Gastroesophageal sphincter (tissue), 4 donors: Measurements from ENCODE around the gene DYNLT2. TPM values are rescaled to one million over a fixed set of nuclear protein-coding genes. Genes with fewer than 3 reads are reported as not detected.

ENCODE experiments used
- ATAC-seq: fragments of 150-250 bp; one replicate; pipeline ENCODE4 v1.9.1; 2016; ENCODE audit warnings: mild to moderate bottlenecking, moderate library complexity
- H3K27ac ChIP-seq, 4 donors: fragments of 200-600 bp; sonication (generic) in 3 of 4; 1 replicate in 3 of 4; 2 replicates in 1 of 4; pipeline ENCODE4 v1.5.1; 2016 to 2019
- H3K27me3 ChIP-seq: fragments of 200-600 bp; sonication (generic); one replicate; pipeline ENCODE4 v1.5.1; 2019
- H3K36me3 ChIP-seq, 2 donors: fragments of 200-600 bp; sonication (generic); one replicate each; pipeline ENCODE4 v1.5.1; 2019; ENCODE audit warnings: control low read depth in 1 of 2
- H3K4me1 ChIP-seq, 3 donors: fragments of 200-600 bp; sonication (generic); 1 replicate in 2 of 3; 2 replicates in 1 of 3; pipeline ENCODE4 v1.5.1; 2016 to 2019; ENCODE audit warnings: control low read depth in 2 of 3
- H3K4me3 ChIP-seq, 2 donors: fragments of 200-600 bp; sonication (generic); one replicate each; pipeline ENCODE4 v1.5.1; 2019; ENCODE audit warnings: mild to moderate bottlenecking in 1 of 2, moderate library complexity in 1 of 2
- H3K9me3 ChIP-seq, 3 donors: fragments of 200-600 bp; sonication (generic); one replicate each; pipeline ENCODE4 v1.5.1; 2017 to 2019; ENCODE audit warnings: control low read depth in 2 of 3
- CTCF ChIP-seq, 4 experiments: fragments of 200-600 bp in 2 of 4; fragments of 450-650 bp in 2 of 4; sonication (generic) in 1 of 4; IDR thresholded peaks; one replicate each; pipeline ENCODE4 v1.5.1; 2017 to 2019; ENCODE audit warnings: antibody characterized with exemption in 4 of 4, mild to moderate bottlenecking in 2 of 4, moderate library complexity in 2 of 4
- EP300 ChIP-seq: sonication (generic); formaldehyde crosslinking; IDR thresholded peaks from one replicate; pipeline ENCODE4 v1.6.1; 2017; ENCODE audit warnings: antibody characterized with exemption, mild to moderate bottlenecking
- POLR2A ChIP-seq, 2 donors: fragments of 450-650 bp; IDR thresholded peaks; one replicate each; pipeline ENCODE4 v1.6.1; 2017; ENCODE audit warnings: antibody characterized with exemption in 2 of 2, mild to moderate bottlenecking in 2 of 2, moderate library complexity in 1 of 2
- POLR2AphosphoS5 ChIP-seq: sonication (generic); formaldehyde crosslinking; IDR thresholded peaks from one replicate; pipeline ENCODE4 v1.6.1; 2017; ENCODE audit warnings: antibody characterized with exemption
- WGBS, 2 donors: methylation state at CpG; one replicate each; pipeline ENCODE4 v1.1.5; 2018; ENCODE audit warnings: low coverage in 1 of 2; 5-methylcytosine and 5-hydroxymethylcytosine counted together
- total RNA-seq, 4 donors: library from RNA; depleted of rRNA; stranded (reverse); fragments of >200 nt; gene quantifications; one replicate each; pipeline ENCODE4 v1.1.0, GENCODE V29; 2016

The DYNLT2 gene
- total RNA-seq, 4 donors from 2014 or later = 0.74 to 3.1 (median 1.4) TPM

- Histone ChIP-seq H3K36me3 (no peaks in the 10 kb centered on the region), H3K4me1 (peaks cover 0 to 24% (median 5%) of the 10 kb centered on the region in 3 donors), H3K4me3 (no peak overlapping the region), H3K9me3 (no peaks in the 10 kb centered on the region), H3K27me3 (no peaks in the 10 kb centered on the region), H3K27ac (no peak overlapping the region)
- no peak for ATAC-seq
- WGBS, 2 donors = 82 to 94% methylated on average over 14 to 15 of the region's 21 CpGs
- TF ChIP-seq POLR2AphosphoS5 (no peak), CTCF (IDR thresholded peaks at IDR 0.05) (no peak), POLR2A (IDR thresholded peaks at IDR 0.05) (no peak), EP300 (no peak)
These were observed 41.1 kb upstream of the DYNLT2 start for GRCh38 chr6:169792306-169793015.

DNA sequence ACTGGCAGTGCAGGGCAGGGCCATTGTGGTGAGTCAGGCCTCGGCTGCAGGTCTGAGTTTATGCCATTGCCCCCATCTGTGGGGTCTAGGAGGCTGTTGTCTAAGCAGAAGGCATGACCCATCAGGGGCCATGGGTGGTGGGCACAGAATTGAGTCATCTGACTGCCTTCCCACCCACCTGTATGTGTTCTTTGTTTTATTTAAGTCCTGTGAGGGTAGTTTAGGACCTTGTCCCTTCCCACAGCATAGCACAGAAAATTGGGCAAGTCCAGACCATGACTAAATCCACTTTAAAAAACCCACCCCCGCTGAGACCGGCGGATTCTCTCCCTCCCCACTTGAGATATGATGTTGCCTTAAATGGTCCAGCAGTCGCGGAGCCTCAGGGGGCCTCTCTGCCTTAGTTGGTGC, 40.4 kb upstream of the DYNLT2 start:
- H3K36me3 ChIP-seq = no peaks in the 10 kb centered on the region
- no peaks in the 10 kb centered on the region for H3K9me3 ChIP-seq
- TF ChIP-seq EP300 = no peak
- no peak for TF ChIP-seq CTCF (IDR thresholded peaks at IDR 0.05)
- no peak for TF ChIP-seq POLR2AphosphoS5
- no peak for TF ChIP-seq POLR2A (IDR thresholded peaks at IDR 0.05)
- WGBS, 2 donors = 63 to 86% methylated on average over 1 to 5 of the region's 6 CpGs
- H3K4me3 ChIP-seq = no peak overlapping the region
- ATAC-seq = no peak
- no peak overlapping the region for H3K27ac ChIP-seq
- no peaks in the 10 kb centered on the region for H3K27me3 ChIP-seq
- H3K4me1 ChIP-seq = peaks cover 0 to 24% (median 5%) of the 10 kb centered on the region in 3 donors

- peak; percentile 96 for ATAC-seq
- H3K27ac ChIP-seq = peak overlapping the region; percentile 4 to 86 (median 82)
- peak; percentile 88 to 96 (median 95) for TF ChIP-seq CTCF (IDR thresholded peaks at IDR 0.05)
- no peak for TF ChIP-seq EP300
- peak in 1 of 2 donors; percentile 12 for TF ChIP-seq POLR2A (IDR thresholded peaks at IDR 0.05)
- peak; percentile 53 for TF ChIP-seq POLR2AphosphoS5
- H3K9me3 ChIP-seq = no peaks in the 10 kb centered on the region
- 0% methylated on average over 15 to 19 of the region's 61 CpGs for WGBS, 2 donors
- H3K27me3 ChIP-seq = no peaks in the 10 kb centered on the region
- H3K4me3 ChIP-seq = peak overlapping the region; percentile 21 to 55
- H3K4me1 ChIP-seq = peaks cover 0 to 24% (median 5%) of the 10 kb centered on the region in 3 donors
- H3K36me3 ChIP-seq = no peaks in the 10 kb centered on the region
These were observed 38.9 kb upstream of the DYNLT2 start for GRCh38 chr6:169789944-169790927.

- no peaks in the 10 kb centered on the region for H3K9me3 ChIP-seq
- H3K4me3 ChIP-seq = peak overlapping the region; percentile 21 to 55
- peaks cover 0 to 4% of the 10 kb centered on the region in 2 donors for H3K36me3 ChIP-seq
- no peaks in the 10 kb centered on the region for H3K27me3 ChIP-seq
- TF ChIP-seq CTCF (IDR thresholded peaks at IDR 0.05) (no peak), EP300 (no peak)
- peaks cover 0 to 24% (median 5%) of the 10 kb centered on the region in 3 donors for H3K4me1 ChIP-seq
- H3K27ac ChIP-seq = peak overlapping the region in 3 of 4 donors; percentile 79 to 86 (median 85)
- 37 to 41% methylated on average over 11 to 13 of the region's 24 CpGs for WGBS, 2 donors
- ATAC-seq = no peak
These were observed 38.0 kb upstream of the DYNLT2 start for GRCh38 chr6:169789146-169789943.
